ENCODE data around the gene ZNF407. TPM values are rescaled to one million over a fixed set of nuclear protein-coding genes. Genes with fewer than 3 reads are reported as not detected.

ZNF407 gene
- total and polyA plus RNA-seq, 7 experiments from 2014 or later, result 6.8 to 31.3 (median 27.9) TPM

Other genes starting within 250 kb of the ZNF407 start
- gene DIPK1C, start 140.6 kb upstream of the ZNF407 start, total RNA-seq, result not detected
- gene DIPK1C, start 140.6 kb upstream of the ZNF407 start, polyA plus RNA-seq, result not detected
- 100 to 1,000 TPM; 112 to 169 (median 148) TPM for gene CNDP2, start 101.5 kb upstream of the ZNF407 start, total RNA-seq
- 100 to 1,000 TPM in 1 of 2 donors, 10 to 100 TPM in 1; 87.7 to 131 TPM for gene CNDP2, start 101.5 kb upstream of the ZNF407 start, polyA plus RNA-seq
- under 1 TPM in 2 of 5 experiments, not detected in 3; 0.19 to 0.34 TPM for gene CNDP1, start 63.4 kb upstream of the ZNF407 start, total RNA-seq
- gene CNDP1, start 63.4 kb upstream of the ZNF407 start, polyA plus RNA-seq, result under 1 TPM in 1 of 2 donors, not detected in 1; 0.12 TPM